GM18507 (cell line): ENCODE measurements around the gene TOR3A.
A peak's percentile ranks its signal among the peaks of the same experiment; 100 is the strongest.
"Not testable (repeated sequence)": the region's sequence is repeated elsewhere in the genome, so short reads cannot be mapped to it uniquely, and the experiment has no call there.

Experiments used
- DNase-seq: peaks from one replicate; pipeline ENCODE4 v3.0.0; 2011; ENCODE audit warnings: low read depth; ENCODE audit not compliant: insufficient read length; ENCODE audit errors: extremely low spot score
- FAIRE-seq: peaks from 2 replicates; lab custom pipeline; 2011; peaks lifted over from hg19 to GRCh38; lab: Jason Lieb, UNC

TOR3A gene

DNA sequence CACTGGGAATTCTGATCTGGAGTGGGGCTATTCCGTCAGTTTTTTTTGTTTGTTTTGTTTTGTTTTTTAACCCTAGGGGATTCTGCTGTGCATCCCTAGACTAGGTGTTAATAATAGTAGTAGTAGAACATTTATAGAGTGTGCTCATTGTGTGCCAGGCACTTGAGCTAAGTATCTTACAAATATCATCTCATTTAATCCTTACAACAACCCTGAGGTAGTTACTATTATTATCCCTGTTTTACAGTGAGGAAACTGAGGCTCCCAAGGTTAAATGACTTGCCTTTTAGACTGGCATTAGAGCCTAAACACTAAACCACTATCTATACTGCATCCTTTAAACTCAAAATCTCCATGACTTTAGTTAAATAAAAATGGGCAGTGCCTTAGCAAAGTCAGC is 22.1 kb downstream of the TOR3A start:
- FAIRE-seq: no peak
- DNase-seq: no peak

DNA sequence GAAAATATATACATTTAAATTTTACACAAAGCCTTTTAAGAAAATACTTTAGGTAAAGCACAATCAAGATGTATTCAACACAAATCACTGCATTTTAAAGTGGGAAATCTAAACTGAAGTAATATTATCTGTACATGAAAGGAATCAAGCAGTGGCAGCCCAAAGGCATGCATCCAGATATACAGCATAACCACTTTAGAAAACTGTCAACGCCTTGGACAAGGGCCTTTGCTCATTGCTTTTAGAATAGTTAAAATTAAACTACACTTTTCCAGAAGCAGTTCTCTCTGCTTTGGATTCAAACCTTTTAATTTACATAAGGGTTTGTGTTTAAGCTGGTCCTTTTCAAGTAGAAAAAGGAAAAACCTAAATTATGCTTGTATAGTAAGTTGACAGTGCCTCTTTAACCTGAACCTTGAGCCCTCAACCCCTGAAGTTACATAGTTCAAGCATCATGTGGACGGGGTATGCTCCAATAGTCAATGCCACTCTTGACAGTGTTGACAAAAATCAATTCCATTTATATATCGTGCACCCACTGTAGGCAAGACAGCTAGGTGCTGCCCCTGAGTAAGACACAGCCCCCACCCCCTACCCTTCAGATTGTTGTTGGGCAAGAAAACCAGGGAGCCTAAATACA is 22.9 kb downstream of the TOR3A start:
- DNase-seq (no peak), FAIRE-seq (no peak)

DNA sequence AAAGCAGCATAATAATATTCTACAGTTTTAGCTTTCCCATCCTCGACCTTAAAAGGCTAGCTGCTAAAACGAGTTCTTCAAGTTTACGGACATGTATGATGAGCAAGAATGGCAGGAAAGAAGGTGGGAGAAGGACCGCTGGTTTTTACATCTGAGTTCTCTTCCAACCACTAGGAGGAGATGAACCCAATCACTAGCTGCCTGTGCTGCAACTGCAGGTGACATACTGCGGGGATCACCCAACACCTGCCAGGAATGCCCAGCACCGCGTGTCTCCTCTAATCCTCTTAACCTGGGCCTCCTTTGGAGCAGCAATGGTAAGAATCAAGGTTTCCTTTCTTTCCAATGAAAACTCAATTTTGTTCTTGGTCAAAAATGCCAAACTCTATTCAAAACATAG is 23.5 kb downstream of the TOR3A start:
- DNase-seq (no peak), FAIRE-seq (no peak)

DNA sequence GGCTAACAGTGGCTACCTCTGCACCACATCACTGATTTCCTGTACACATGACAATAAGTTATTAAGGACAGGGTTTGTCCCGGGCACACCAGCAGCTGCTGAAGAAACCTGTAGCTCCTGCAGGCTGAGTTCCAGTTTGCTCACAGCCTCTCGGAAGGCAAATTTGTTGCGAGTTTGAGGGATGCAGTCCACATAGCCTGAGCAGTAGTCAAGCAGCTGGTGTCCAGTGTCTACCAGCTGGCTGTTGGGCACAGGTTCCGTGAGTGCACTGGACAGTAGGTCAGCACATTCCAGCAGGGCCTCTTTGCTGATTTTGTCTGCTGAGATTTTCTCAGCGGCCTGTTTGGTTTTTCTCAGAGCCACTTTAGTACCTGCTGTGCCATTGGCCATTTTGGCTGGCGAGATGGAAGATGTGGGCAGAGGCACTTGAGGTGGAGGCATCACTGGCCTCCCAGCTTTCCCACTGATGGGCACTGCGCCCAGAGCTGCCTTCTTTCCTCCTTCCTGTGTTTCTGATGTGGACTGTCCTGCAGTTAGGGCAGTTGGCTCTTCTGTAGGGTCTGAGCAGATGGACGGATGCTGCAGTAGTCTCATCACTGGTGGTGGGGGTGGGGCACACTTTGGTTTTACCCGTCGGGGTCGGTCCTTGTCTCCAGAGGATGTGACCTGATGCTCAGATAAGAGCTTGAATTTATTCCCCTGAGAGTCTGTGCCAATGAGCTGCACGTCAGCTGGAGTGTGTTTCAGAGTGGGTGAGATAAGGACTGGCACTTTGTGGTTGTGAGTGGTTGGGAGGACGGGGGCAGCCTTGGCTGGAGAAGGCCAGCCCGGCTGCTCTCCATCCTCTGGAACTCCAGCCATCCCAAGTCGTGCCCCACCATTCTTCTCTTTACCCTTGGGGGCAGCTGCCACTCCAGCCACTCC is 26.1 kb downstream of the TOR3A start:
- FAIRE-seq (no peak), DNase-seq (no peak)

DNA sequence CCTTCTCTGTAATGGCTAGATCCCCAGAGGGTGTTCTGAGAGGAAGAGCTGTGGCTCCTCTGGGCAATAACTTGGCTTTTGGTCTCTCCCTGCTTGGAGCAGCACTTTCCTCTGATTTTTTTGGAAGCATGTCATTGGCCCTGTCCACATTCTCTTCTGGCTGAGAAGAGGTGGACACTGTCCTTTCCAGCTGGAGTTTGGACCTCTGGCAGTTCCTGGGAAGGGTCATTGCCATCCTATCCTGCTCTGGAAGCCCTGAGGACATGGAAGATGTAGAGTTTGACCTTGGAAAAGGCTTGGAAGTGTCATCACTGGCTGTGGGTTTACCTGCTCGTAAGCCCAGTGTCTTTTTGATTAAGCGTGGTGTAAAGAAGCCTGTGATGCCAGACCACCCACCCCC is 26.8 kb downstream of the TOR3A start:
- no peak for FAIRE-seq
- DNase-seq: no peak

DNA sequence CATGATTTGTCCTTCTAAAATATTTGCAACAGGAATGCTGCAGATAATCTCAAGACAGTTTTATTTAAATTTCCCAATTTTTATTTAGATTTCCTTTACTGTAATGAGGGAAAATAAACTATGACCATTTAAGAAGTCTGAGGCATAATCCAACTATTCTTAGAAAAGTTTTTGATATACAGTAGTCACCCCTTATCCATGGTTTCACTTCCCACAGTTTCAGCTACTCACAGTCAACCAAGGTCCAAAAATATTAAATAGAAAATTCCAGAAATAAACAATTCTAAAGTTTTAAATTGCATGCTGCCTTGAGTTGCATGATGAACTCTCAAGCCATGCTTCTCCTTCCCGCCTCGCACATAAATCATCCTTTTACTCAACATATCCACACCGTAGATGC is 33.3 kb downstream of the TOR3A start:
- FAIRE-seq (no peak), DNase-seq (no peak)

DNA sequence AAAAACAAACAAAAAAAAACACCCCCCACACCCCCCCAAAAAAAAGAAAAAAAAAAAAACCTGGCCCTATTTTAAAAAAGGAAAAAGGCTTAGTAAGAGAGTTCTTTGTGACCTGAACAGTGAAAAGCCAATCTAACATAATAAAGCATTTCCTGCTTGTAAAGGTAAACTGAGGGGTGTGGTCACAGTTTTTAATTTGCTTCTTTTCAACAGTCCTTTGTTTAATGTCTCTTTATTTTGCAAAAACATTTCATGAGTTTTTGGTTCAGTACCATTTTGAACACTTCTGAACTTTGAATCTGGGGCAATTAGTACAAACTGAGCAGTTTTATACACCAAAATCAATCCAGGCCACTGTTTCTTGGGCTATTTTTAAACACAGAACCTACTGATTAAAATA is 37.6 kb downstream of the TOR3A start:
- no peak for FAIRE-seq
- no peak for DNase-seq

DNA sequence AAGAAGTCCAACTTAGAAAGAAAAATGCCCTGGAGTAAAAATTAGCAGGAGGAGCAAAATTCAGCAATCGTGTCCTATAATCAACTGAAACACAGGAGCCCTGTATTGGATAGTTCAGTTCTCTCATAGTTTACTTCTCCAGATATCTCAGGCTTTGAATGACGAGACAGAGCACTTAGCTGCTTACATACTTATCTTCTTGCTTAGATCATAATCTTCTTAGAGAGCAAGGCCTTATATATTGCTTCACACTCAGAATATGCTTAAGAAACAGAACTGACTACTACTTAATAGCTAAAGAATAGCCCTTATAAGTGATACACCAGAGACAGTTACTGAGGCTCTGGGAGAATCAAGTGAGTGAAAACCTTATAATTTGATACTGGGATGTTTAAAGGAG is 38.9 kb downstream of the TOR3A start:
- DNase-seq (no peak), FAIRE-seq (no peak)

DNA sequence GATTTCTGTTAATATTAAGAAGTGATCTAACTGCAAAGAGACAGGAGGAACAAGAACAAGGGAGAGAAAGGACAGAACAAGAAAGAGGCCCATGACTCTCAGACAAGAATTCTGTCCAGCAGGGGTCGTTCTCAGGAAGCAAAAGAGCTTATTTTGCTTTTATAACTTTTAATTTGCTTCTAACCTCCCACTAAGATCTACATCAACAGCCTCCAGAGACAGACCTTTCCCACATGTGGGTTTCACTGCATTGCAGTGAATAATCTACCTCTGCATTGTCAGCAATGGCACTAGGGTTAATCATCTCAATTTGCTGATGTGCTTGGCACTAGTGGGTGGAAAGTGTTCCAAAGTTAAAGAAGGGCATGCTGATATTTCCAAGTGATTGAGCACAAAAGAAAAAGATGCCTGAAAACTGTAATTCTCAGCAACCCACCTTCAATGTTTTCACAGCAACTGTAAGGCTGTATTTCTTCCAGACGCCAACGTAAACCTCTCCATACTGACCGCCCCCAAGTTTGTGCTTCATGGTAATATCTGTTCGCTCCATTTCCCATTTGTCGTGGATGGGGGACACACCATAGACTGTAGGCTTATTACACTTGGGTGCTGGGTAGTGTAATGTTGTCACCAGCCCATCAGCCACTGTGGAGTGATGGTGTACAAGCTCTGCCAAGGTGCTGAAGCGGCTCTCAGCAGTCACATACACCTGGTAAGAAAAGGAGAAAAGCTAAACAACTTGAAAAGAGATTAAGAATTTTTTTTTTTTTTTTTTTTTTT is 39.5 kb downstream of the TOR3A start:
- DNase-seq (no peak), FAIRE-seq (peak; percentile 79)

DNA sequence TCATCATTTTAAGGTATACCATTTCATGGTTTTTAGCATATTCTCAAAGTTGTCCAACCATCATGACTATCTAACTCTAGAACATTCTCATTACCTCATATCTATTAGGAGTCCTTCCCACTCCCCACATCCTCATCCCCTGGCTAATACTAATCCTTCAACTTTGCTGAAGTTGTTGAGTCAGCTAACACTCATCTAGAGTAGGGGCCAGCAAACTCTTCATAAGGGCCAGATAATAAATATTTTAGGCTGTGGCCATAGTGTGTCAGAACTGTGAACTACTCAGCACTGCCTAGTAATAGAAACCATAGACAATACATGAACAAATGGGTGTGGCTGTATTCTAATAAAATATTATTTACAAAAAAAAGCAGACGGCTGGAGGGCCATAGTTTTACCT is 43.0 kb downstream of the TOR3A start:
- no peak for FAIRE-seq
- DNase-seq: no peak

DNA sequence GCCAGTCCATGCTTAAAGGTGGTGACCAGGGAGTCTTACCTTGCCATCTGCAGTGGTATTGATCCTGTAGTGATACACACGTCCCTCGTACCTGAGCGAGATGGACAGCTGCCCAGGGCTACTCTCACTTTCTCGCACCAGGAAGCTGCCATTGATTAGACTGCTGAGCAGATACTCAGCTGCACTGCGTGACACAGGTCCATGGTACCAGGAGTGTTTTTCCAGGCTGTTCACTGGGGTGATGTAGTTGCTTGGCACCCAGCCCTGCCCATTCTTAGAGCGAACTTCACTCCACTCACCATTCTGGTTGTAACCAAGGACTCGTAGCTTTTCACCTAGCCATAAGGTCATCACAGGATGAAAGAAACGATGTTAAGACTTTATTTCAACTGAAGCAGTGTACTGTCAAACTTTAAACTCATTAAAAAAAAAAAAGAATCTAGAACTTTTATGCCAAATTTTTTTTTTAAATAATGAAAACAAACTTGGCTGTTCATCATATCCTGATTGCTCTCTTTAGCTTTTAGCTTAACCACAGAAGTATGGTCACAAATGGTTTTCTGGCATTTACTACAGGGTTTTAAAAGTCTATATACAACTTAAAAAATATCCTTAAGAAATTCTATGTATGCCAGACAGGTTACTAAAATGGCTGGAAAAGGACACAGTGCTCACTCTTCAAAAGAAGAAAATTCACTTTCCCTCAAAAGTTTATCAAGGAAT is 44.6 kb downstream of the TOR3A start:
- FAIRE-seq (no peak), DNase-seq (no peak)

DNA sequence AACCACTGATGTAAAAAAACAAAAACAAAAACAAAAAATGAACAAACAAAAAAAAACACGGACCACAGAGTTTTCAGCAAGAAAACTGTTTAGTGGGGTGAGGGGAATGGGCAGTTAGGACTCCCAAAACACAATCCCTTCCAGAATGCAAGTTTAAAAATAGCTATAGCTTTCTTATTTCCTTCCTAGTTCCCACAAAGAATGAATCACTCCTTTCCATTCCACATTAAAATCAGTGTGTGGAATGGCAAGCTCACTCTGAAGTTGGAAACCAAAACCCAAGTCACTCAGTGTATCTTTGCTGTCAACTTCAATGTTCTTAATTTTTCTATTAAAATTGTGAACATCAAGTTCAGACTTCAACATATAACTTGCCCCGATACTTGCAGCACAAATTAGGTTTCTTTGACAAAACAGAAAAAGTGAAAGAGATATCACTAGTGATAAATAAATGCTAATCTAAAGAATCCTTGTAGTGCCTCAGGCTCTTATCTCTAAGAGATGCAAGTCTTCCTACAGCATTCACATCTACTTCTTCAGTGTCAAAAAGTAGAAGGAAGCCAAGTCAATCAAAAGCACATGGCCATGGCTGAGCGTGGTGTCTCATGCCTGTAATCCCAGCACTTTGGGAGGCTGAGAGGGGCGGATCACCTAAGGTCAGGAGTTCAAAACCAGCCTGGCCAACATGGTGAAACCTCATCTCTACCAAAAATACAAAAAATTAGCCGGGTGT is 45.5 kb downstream of the TOR3A start:
- FAIRE-seq (no peak), DNase-seq (no peak)

DNA sequence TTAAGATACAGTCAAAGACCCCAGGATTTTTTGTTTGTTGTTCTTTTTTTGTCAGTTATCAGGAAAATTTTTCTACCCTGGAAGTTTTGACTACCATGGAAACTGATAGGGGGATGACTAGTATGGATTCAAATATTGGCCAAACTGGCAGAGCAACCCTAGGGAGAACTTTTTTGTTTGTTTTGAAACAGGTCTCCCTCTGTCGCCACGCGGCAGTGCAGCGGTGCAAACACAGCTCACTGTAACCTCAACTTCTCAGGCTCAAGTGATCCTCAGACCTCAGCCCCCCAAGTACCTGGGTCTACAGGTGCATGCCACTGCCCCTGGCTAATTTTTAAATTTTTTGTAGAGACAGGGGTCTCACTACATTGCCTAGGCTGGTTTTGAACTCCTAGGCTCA is 46.6 kb downstream of the TOR3A start:
- DNase-seq (no peak), FAIRE-seq (no peak)

DNA sequence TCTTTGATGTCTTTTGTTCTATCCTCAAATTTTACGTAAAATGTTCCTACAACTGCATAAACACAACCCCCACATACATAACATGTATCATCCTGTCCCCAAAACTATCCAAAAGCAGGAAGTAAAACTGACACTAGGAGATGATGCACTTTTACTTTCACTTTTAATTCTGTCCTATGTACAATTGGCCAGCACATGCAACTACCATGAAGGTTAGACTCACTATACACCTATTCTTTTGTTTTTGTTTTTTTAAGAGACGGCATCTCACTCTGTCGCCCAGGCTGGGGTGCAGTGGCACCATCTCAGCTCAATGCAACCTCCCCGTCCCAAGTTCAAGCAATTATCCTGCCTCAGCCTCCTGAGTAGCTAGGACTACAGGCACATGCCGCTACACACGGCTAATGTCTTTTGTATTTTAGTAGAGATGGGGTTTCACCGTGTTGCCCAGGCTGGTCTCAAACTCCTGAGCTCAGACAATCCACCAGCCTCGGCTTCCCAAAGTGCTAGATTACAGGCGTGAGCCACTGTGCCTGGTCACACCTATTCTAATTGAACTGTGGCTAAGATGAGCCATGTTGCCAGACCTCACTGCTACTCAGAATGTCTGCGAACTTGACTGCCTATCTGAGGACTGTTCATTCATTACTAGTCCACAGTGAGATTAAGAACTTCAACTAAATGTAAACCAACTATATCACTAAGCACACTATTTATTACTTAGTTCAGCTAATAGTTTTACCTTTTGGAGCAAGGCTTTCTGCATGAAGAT is 48.0 kb downstream of the TOR3A start:
- peak; percentile 80 for FAIRE-seq

DNA sequence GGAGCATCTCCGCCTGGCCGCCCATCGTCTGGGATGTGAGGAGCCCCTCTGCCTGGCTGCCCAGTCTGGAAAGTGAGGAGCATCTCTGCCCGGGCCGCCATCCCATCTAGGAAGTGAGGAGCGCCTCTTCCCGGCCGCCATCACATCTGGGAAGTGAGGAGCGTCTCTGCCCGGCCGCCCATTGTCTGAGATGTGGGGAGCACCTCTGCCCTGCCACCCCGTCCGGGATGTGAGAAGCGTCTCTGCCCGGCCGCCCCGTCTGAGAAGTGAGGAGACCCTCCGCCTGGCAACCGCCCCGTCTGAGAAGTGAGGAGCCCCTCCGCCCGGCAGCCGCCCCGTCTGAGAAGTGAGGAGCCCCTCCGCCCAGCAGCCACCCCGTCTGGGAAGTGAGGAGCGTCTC is 53.3 kb downstream of the TOR3A start:
- FAIRE-seq: not testable (repeated sequence)

More for the DNA sequence above, 48.0 kb downstream of the TOR3A start:
- DNase-seq: peak; percentile 37

DNA sequence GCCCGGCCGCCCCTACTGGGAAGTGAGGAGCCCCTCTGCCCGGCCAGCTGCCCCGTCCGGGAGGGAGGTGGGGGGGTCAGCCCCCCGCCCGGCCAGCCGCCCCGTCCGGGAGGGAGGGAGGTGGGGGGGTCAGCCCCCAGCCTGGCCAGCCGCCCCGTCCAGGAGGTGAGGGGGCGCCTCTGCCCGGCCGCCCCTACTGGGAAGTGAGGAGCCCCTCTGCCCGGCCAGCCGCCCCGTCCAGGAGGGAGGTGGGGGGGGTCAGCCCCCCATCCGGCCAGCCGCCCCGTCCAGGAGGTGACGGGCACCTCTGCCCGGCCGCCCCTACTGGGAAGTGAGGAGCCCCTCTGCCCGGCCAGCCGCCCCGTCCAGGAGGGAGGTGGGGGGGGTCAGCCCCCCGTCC is 53.8 kb downstream of the TOR3A start:
- FAIRE-seq, DNase-seq: not testable (repeated sequence)

More for the DNA sequence above, 53.3 kb downstream of the TOR3A start:
- not testable (repeated sequence) for DNase-seq

DNA sequence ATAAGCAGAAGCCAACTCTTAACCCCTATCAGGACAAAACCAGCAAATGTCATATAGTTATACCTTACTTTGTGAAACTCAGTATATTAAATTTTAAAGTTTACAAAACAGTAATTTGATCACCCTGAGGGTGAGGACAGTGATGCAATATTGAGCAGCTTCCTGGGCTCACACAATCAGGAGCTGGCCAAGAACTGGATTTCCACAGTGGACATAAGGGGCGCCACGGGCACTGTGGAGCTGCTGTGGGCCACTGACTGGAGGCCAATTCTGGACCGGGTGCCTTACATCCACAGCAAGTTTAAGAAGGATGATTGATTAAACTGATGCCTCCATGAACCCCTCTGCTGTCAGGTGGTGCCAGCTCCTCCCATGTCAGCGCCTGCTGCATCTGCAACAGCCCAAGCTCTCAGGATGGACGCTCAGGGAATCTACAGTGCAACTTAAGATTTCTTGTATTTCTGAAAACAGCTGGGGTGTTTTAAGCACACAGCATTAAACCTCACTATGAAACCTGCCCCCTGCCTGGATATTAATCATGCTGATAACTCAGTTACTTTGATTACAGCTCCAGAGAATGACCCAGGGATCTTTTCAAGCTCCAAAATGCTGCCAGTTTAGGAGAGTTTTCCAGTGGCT is 55.9 kb downstream of the TOR3A start:
- DNase-seq (no peak), FAIRE-seq (no peak)

DNA sequence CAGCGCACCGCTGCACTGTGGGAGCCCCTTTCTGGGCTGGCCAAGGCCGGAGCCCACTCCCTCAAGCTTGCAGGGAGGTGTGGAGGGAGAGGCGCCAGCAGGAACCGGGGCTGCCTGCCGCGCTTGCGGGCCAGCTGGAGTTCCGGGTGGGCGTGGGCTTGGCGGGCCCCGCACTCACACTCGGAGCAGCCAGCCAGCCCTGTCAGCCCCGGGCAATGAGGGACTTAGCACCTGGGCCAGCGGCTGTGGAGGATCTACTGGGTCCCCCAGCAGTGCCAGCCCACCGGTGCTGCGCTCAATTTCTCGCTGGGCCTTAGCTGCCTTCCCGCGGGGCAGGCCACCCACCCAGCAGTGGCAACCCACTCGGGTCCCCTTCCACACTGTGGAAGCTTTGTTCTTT is 56.9 kb downstream of the TOR3A start:
- FAIRE-seq, DNase-seq: not testable (repeated sequence)
